Kidney (tissue), 14 donors: ENCODE measurements around the gene MT1H. TPM values are rescaled to one million over a fixed set of nuclear protein-coding genes. Genes with fewer than 3 reads are reported as not detected.

Source experiments
- DNase-seq, 5 donors: peaks; one replicate each; pipeline ENCODE4 v3.0.0-alpha.2; 2013 to 2020
- FAIRE-seq: peaks from 2 replicates; lab custom pipeline; 2012; peaks lifted over from hg19 to GRCh38; lab: Jason Lieb, UNC
- H3K27ac ChIP-seq, 2 donors: one replicate each; pipeline ENCODE4 v1.7.0; 2013; ENCODE audit warnings: low read depth in 2 of 2, low read length in 2 of 2, inconsistent platforms in 1 of 2
- H3K27me3 ChIP-seq: one replicate; pipeline ENCODE4 v1.7.1; 2013; ENCODE audit warnings: low read length, inconsistent platforms; ENCODE audit not compliant: control insufficient read depth, insufficient read depth
- H3K36me3 ChIP-seq, 3 donors: one replicate each; pipeline versions ENCODE4 v1.7.0 to v1.7.1; 2013; ENCODE audit warnings: low read length in 3 of 3, control low read depth in 1 of 3, inconsistent platforms in 1 of 3; ENCODE audit not compliant: insufficient read depth in 3 of 3, control insufficient read depth in 2 of 3
- H3K4me1 ChIP-seq, 3 donors: one replicate each; pipeline versions ENCODE4 v1.7.0 to v1.7.1; 2013; ENCODE audit warnings: low read length in 3 of 3, inconsistent platforms in 1 of 3, low read depth in 1 of 3; ENCODE audit not compliant: control insufficient read depth in 2 of 3, insufficient read depth in 2 of 3
- H3K4me3 ChIP-seq, 3 donors: one replicate each; pipeline versions ENCODE4 v1.7.0 to v1.8.1; 2013; ENCODE audit warnings: low read length in 3 of 3, control low read depth in 1 of 3, inconsistent platforms in 1 of 3
- H3K9ac ChIP-seq, 3 donors: one replicate each; pipeline versions ENCODE4 v1.7.0 to v1.7.1; 2013; ENCODE audit warnings: low read length in 3 of 3, control low read depth in 1 of 3, inconsistent platforms in 1 of 3
- H3K9me3 ChIP-seq, 3 donors: one replicate each; pipeline versions ENCODE4 v1.7.0 to v1.7.1; 2013; ENCODE audit warnings: low read length in 3 of 3, control low read depth in 1 of 3, inconsistent platforms in 1 of 3; ENCODE audit not compliant: control insufficient read depth in 2 of 3, insufficient read depth in 1 of 3
- intact Hi-C: fragments of 100-400 bp; cut with DNase I; formaldehyde crosslinking; loops from one replicate; pipeline ENCODE4 v1.11.1; 2022
- polyA plus RNA-seq: library from polyadenylated mRNA; stranded (reverse); fragments of 350-450 nt; fragmentation: Illumina TruSeq; extraction: RNeasy Lipid Tissue Mini Kit (QIAGEN cat#74804); gene quantifications from one replicate; pipeline ENCODE4 v1.2.3, GENCODE V29; 2014; ENCODE audit warnings: low read depth, low replicate concordance; ENCODE audit not compliant: insufficient read depth
- total RNA-seq: library from RNA; stranded (reverse); fragmentation: NEBNext Ultra II Directional; extraction: Animal tissue kit (Norgen Biotek cat#: 25700); gene quantifications from one replicate; pipeline ENCODE4 v1.2.1, GENCODE V29; 2021
- TF ChIP-seq, protein P1 (sequence below): IDR thresholded peaks from 3 replicates; pipeline ENCODE4 v1.5.1; 2012; ENCODE audit warnings: mild to moderate bottlenecking, moderate library complexity, borderline replicate concordance; ENCODE audit not compliant: insufficient read depth; ENCODE audit errors: extremely low read depth
- donor health status: control.
- donor health status: control.
- donor health status: control.
- donor health status: control.
- donor health status: control.
- donor health status: DM: yes; HTN: yes; CAD: no.
- donor health status: Normal renal cell carcinoma (clear cell type).

MT1H gene
- total and polyA plus RNA-seq, 2 donors from 2014 or later, result 4.4 to 606 TPM

GRCh38 chr16:56688762-56689161 is 19.1 kb downstream of the MT1H start:
- FAIRE-seq, result no peak
- no peaks in the 10 kb centered on the region for H3K36me3 ChIP-seq
- no peak overlapping the region for H3K4me3 ChIP-seq
- H3K27me3 ChIP-seq, result no peaks in the 10 kb centered on the region
- H3K4me1 ChIP-seq, result peaks cover 0 to under 1% (median 0%) of the 10 kb centered on the region in 3 donors
- no peak overlapping the region for H3K9ac ChIP-seq
- no peak overlapping the region for H3K27ac ChIP-seq
- TF ChIP-seq, protein P1, sequence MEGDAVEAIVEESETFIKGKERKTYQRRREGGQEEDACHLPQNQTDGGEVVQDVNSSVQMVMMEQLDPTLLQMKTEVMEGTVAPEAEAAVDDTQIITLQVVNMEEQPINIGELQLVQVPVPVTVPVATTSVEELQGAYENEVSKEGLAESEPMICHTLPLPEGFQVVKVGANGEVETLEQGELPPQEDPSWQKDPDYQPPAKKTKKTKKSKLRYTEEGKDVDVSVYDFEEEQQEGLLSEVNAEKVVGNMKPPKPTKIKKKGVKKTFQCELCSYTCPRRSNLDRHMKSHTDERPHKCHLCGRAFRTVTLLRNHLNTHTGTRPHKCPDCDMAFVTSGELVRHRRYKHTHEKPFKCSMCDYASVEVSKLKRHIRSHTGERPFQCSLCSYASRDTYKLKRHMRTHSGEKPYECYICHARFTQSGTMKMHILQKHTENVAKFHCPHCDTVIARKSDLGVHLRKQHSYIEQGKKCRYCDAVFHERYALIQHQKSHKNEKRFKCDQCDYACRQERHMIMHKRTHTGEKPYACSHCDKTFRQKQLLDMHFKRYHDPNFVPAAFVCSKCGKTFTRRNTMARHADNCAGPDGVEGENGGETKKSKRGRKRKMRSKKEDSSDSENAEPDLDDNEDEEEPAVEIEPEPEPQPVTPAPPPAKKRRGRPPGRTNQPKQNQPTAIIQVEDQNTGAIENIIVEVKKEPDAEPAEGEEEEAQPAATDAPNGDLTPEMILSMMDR, result no peak
- H3K9me3 ChIP-seq, result peaks cover 0 to 1% (median 0%) of the 10 kb centered on the region in 3 donors
- intact Hi-C loops, result loop anchor here (10.0 kb wide), 1 partner anchor 84 kb away; the partner anchor contains the start of gene MT2A
- DNase-seq, result no peak

DNA sequence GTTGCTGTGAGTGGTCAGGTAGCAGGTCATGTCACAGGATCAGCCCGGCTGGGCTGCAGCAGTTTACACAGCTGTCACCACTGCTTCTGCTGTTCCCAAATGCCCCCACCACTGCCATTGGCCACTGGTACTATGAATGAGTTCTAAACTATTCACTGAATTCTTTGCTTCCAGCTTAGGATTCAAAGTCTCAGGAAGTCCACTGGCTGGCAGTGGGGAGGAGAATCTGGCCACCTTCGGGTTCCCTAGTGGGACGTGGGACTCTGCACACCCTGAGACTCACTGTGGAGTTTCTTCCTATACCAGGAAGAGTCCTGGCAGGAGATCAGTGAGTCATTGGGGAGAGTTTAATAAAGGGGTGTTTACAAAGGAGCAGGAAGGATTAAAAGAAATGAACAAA is 19.6 kb downstream of the MT1H start:
- Histone ChIP-seq H3K9me3 (peaks cover 0 to 1% (median 0%) of the 10 kb centered on the region in 3 donors), H3K27me3 (no peaks in the 10 kb centered on the region), H3K27ac (no peak overlapping the region), H3K4me1 (no peaks in the 10 kb centered on the region), H3K9ac (no peak overlapping the region), H3K4me3 (no peak overlapping the region), H3K36me3 (no peaks in the 10 kb centered on the region)
- DNase-seq, result no peak
- intact Hi-C loops, result loop anchor here (10.0 kb wide), 1 partner anchor 84 kb away; the partner anchor contains the start of gene MT2A
- no peak for FAIRE-seq
- TF ChIP-seq, protein P1, result no peak

GRCh38 chr16:56690420-56691122 is 21.0 kb downstream of the MT1H start:
- Histone ChIP-seq H3K27me3 (no peaks in the 10 kb centered on the region), H3K36me3 (no peaks in the 10 kb centered on the region), H3K9ac (no peak overlapping the region), H3K27ac (no peak overlapping the region), H3K4me3 (no peak overlapping the region), H3K9me3 (peaks cover 0 to 1% (median 0%) of the 10 kb centered on the region in 3 donors), H3K4me1 (no peaks in the 10 kb centered on the region)
- TF ChIP-seq, protein P1, result no peak
- intact Hi-C loops, result no loop called here
- DNase-seq (no peak), FAIRE-seq (no peak)
